Middle frontal gyrus (tissue), 1 donor: Measurements from ENCODE around the gene FTSJ1.
"Not testable (repeated sequence)": the region's sequence is repeated elsewhere in the genome, so short reads cannot be mapped to it uniquely, and the experiment has no call there.

ENCODE experiments used
- DNase-seq: peaks from one replicate; pipeline ENCODE4 v3.0.0-alpha.2; 2015; ENCODE audit warnings: low spot score; ENCODE audit errors: extremely low spot score

FTSJ1 gene

DNA sequence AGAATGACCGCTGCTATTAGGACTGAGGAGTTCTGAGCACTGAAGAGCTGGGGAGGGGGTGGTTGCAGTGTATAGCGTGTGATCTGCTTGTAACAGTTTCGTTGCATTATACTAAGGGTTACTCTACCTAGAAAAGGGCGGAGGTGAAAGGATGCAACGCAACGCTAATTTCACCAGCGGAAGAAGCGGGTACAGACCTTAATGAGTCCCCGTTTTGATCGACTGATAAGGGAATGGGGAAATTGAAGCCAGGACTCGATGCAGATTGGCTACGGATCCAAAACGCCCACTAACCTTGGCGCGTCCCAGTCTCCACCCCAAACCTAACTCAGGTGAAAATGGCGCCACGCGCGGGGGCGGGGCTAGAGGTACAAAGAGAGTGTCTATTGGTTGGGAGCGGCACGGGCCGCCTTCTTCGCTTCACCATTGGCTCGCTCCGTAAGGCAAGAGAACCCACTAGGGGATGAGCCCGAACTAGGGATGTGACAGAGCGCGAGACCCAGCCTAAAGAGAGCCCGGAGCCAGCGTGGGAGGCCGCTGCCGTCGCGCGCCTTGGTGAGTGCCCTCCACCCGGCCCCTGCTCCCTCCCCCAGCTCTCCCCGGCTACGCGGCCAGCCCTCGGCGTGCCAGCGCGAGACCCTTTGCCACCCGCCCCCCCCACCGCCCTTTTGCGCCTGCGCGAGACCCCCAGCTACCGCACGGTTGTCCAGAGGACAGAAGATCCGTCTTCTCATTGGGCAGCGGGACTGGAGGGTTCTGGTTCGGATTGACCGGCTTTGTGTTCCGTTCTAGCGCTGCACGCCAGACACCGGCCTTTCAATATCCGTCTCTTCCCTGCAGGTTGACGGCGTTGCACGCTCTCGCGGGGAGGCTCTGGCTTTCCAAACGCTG, 45.6 kb downstream of the FTSJ1 start, which contains the start of gene EBP:
Gene EBP, plus strand, starts transcription at position 456 of the 891 bp plus-strand sequence. CDS start 1,964 bp downstream, outside the sequence.
- peak; percentile 60 for DNase-seq

DNA sequence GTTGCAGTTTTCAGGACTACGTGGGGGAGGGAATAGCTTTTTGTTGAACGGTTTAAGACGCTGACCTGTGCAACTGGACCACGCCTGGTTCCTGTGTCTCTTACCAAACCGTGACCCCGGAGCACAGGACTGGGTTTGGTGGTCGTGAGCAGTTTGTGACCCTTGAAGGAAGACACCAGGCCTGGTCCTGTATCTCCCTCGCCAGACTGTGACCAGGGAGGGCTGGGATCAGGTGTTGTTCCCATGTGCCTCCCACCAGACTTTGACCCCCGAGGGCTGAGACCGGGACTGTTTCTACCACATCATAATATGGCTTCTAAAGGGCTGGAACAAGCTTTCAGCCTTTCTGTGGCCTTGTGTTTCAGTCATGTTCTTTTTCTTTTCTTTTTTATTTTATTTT, 46.3 kb downstream of the FTSJ1 start:
- DNase-seq: no peak

DNA sequence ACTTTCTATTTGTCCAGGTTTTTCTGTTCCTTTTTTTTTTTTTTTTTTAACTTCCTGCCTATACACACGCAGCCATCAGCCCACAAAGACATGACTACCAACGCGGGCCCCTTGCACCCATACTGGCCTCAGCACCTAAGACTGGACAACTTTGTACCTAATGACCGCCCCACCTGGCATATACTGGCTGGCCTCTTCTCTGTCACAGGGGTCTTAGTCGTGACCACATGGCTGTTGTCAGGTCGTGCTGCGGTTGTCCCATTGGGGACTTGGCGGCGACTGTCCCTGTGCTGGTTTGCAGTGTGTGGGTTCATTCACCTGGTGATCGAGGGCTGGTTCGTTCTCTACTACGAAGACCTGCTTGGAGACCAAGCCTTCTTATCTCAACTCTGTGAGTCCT, 47.7 kb downstream of the FTSJ1 start:
- no peak for DNase-seq

DNA sequence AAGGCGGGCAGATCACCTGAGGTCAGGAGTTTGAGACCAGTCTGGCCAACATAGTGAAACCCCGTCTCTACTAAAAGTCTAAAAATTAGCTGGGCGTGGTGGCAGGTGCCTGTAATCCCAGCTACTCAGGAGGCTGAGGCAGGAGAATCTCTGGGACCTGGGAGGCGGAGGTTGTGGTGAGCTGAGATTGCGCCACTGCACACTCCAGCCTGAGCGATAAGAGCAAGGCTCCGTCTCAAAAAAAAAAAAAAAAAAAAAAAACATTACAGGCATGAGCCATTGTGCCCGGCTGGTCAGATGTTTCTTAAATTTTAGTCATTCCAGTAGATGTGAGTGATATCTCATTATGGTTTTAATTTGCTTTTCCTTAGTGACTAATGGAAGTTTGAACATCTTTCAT, 49.9 kb downstream of the FTSJ1 start:
- DNase-seq: not testable (repeated sequence)

DNA sequence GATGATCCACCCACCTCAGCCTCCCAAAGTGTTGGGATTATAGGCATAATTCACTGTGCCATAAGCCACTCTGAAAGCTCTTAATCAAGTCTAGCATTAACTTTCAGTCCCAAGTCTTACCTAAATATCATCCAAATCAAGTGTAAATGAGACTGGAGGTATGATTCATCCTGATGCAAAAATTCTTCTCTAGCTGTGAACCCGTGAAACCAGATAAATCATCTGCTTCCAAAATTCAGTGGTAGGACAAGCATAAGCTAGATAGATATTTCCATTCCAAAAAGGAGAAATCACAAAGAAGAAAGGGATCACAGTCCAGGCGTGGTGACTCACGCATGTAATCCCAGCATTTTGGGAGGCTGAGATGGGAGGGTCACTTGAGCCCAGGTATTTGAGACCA, 54.7 kb downstream of the FTSJ1 start:
- no peak for DNase-seq

DNA sequence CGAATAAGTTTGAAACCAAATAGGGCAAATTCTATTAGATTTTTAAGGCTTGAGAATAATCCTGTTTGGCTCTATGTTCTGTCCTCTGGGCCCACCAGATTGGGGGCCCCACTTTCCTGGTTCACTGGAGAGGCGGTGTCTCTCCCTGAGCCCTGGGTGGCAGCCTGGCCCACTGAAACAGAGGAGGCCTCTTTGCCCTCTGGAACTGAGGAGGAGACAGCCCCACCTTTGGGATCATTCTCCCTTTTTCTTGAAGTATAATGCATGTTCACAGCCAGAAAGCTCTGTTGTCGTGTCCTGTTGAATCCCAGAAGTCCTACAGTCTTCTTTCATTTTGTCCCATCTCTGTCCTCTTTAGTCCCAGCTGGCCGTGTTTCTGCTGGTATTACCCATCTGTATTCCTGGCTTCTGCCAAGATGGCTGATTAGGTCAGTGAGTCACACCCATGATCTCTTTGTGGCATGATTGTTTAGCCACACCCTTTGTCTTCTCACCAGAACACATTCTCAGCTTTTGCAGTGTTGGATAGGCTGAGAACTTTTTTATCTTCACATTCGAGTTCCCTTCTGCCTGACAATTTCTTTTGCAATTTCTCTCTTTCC, 55.5 kb downstream of the FTSJ1 start:
- DNase-seq: no peak

DNA sequence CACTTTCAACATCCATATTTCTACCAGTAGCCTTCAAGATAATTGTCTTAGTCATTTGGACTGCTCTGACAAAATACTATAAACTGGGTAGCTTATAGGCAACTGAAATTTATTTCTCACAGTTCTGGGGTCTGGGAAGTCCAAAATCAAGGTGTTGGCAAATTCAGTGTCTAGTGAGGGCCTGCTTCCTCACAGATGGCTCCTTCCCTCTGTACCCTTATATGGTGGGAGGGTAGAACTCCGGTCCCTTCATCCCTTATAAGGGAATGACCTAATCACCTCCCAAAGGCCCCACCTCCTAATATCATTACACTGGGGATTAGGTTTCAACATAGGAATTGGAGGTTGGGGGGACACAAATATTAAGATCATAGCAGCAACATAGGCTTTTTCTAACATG, 56.2 kb downstream of the FTSJ1 start:
- no peak for DNase-seq

DNA sequence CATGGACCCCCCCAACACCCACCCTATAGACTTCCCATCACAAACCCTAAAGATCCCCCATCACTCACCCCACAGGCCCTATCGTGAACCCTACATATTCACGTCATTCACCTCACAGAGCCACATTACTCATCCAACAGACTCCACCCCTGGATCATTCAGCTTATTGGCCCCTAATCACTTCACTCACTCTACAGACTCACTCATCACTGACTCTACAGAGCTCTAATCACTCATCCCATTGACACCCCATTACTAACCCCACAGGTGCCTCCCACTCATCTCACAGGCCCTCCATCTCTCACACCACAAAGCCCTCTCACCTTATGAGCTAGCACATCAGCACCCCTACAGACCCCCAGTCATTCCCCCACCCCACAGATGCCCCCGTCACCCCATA, 57.2 kb downstream of the FTSJ1 start:
- no peak for DNase-seq
